SIG-M5 (cell line): ENCODE data around the gene CDCA3.

ENCODE experiments used
- DNase-seq: peaks from one replicate; lab custom pipeline; 2025; lab: John Stamatoyannopoulos, UW

Gene CDCA3

GRCh38 chr12:6832125-6832524 is 19.0 kb downstream of the CDCA3 start:
- DNase-seq: no peak

- no peak for DNase-seq
These were observed 19.6 kb downstream of the CDCA3 start for GRCh38 chr12:6831450-6831995.

GRCh38 chr12:6830999-6831398 is 20.1 kb downstream of the CDCA3 start:
- DNase-seq: no peak

- no peak for DNase-seq
These were observed 20.7 kb downstream of the CDCA3 start for GRCh38 chr12:6830286-6830890.

- no peak for DNase-seq
These were observed 21.4 kb downstream of the CDCA3 start for GRCh38 chr12:6829536-6830220.

GRCh38 chr12:6828781-6829535 is 22.1 kb downstream of the CDCA3 start:
- DNase-seq: no peak

GRCh38 chr12:6827982-6828780 is 22.9 kb downstream of the CDCA3 start, which contains the start of gene P3H3:
P3H3 (plus strand) TSS chr12:6828407; CDS start chr12:6828441, 34 bp downstream.
- no peak for DNase-seq

- no peak for DNase-seq
These were observed 23.6 kb downstream of the CDCA3 start for GRCh38 chr12:6827437-6827911.

- no peak for DNase-seq
These were observed 24.2 kb downstream of the CDCA3 start for GRCh38 chr12:6826734-6827436.

- no peak for DNase-seq
These were observed 24.9 kb downstream of the CDCA3 start for GRCh38 chr12:6826125-6826733.

GRCh38 chr12:6825398-6826124 is 25.5 kb downstream of the CDCA3 start:
- no peak for DNase-seq

GRCh38 chr12:6824901-6825381 is 26.1 kb downstream of the CDCA3 start:
- DNase-seq: no peak

GRCh38 chr12:6824085-6824775 is 26.9 kb downstream of the CDCA3 start:
- no peak for DNase-seq

GRCh38 chr12:6823182-6824084 is 27.7 kb downstream of the CDCA3 start:
- no peak for DNase-seq

- no peak for DNase-seq
These were observed 28.5 kb downstream of the CDCA3 start for GRCh38 chr12:6822426-6823135.

GRCh38 chr12:6821591-6822425 is 29.3 kb downstream of the CDCA3 start, which contains the start of gene GPR162:
GPR162 (plus strand) TSS chr12:6821821; CDS start chr12:6823899, 2,078 bp downstream.
- no peak for DNase-seq
